Activated B cell treated with CpG ODN at 0.5 μM for 24 hours (primary cell): Measurements from ENCODE around the gene EEIG2. TPM values are rescaled to one million over a fixed set of nuclear protein-coding genes. Genes with fewer than 3 reads are reported as not detected.

ENCODE experiments used
- ATAC-seq: fragments of 200-7000 bp; cut with Tn5 transposase; one replicate; pipeline ENCODE4 v1.10.0; 2021; ENCODE audit warnings: low read depth, mild to moderate bottlenecking, moderate library complexity
- CTCF ChIA-PET: fragments of 350-600 bp; sonication (Branson Sonifier 250); formaldehyde crosslinking; loops from one replicate; lab custom pipeline; 2021; ENCODE audit warnings: antibody characterized with exemption; lab: Charles Lee
- POLR2A ChIA-PET: fragments of 350-600 bp; sonication (Branson Sonifier 250); formaldehyde crosslinking; loops from one replicate; lab custom pipeline; 2021; ENCODE audit warnings: antibody characterized with exemption; lab: Charles Lee
- DNase-seq: peaks from one replicate; pipeline ENCODE4 v3.0.0; 2022
- H3K27ac Mint-ChIP-seq: one replicate; pipeline ENCODE4 v1.8.0; 2020; ENCODE audit warnings: mixed read lengths
- H3K27me3 Mint-ChIP-seq: one replicate; pipeline ENCODE4 v1.8.0; 2021; ENCODE audit warnings: mixed read lengths
- H3K36me3 Mint-ChIP-seq: one replicate; pipeline ENCODE4 v1.8.0; 2021; ENCODE audit warnings: low read depth, mixed read lengths
- H3K4me1 Mint-ChIP-seq: one replicate; pipeline ENCODE4 v1.8.0; 2021; ENCODE audit warnings: mixed read lengths
- H3K4me3 Mint-ChIP-seq: one replicate; pipeline ENCODE4 v1.8.0; 2020; ENCODE audit warnings: mild to moderate bottlenecking, mixed read lengths
- H3K9me3 Mint-ChIP-seq: one replicate; pipeline ENCODE4 v1.8.0; 2020; ENCODE audit warnings: mixed read lengths
- intact Hi-C: fragments of 100-400 bp; cut with micrococcal nuclease; formaldehyde crosslinking; loops from one replicate; pipeline ENCODE4 v1.15.1; 2024
- total RNA-seq: library from RNA; stranded (reverse); gene quantifications from 2 replicates; pipeline ENCODE4 v1.2.3, GENCODE V29; 2022
- TF ChIP-seq, protein P1 (sequence below): fragments of 200-600 bp; IDR thresholded peaks from one replicate; pipeline ENCODE4 v1.8.0; 2022; ENCODE audit warnings: antibody characterized with exemption, mild to moderate bottlenecking

The EEIG2 gene
- total RNA-seq, 1 donor from 2014 or later = 7.0 TPM

- no peaks in the 10 kb centered on the region for H3K9me3 Mint-ChIP-seq
- no peak overlapping the region for H3K4me3 Mint-ChIP-seq
- no peak overlapping the region for H3K27ac Mint-ChIP-seq
- ATAC-seq (no peak), DNase-seq (no peak)
- H3K36me3 Mint-ChIP-seq = peaks cover 6% of the 10 kb centered on the region
- intact Hi-C loops = loop anchor here (2.0 kb wide), 1 partner anchor 18 kb away; no protein-coding TSS in a partner anchor
- TF ChIP-seq, protein P1, sequence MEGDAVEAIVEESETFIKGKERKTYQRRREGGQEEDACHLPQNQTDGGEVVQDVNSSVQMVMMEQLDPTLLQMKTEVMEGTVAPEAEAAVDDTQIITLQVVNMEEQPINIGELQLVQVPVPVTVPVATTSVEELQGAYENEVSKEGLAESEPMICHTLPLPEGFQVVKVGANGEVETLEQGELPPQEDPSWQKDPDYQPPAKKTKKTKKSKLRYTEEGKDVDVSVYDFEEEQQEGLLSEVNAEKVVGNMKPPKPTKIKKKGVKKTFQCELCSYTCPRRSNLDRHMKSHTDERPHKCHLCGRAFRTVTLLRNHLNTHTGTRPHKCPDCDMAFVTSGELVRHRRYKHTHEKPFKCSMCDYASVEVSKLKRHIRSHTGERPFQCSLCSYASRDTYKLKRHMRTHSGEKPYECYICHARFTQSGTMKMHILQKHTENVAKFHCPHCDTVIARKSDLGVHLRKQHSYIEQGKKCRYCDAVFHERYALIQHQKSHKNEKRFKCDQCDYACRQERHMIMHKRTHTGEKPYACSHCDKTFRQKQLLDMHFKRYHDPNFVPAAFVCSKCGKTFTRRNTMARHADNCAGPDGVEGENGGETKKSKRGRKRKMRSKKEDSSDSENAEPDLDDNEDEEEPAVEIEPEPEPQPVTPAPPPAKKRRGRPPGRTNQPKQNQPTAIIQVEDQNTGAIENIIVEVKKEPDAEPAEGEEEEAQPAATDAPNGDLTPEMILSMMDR = no peak
- H3K27me3 Mint-ChIP-seq = no peaks in the 10 kb centered on the region
- no peaks in the 10 kb centered on the region for H3K4me1 Mint-ChIP-seq
- ChIA-PET POLR2A (no interaction called here), CTCF (interaction anchor here (0.7 to 2.9 kb wide), 5 partner anchors 10 to 294 kb away, joined by 4 to 20 read pairs (median 4); partner anchors contain the start of gene EEIG2)
Measured at GRCh38 chr1:108570998-108571401, 11.1 kb downstream of the EEIG2 start.

GRCh38 chr1:108572182-108572581 is 12.3 kb downstream of the EEIG2 start:
- intact Hi-C loops = no loop called here
- CTCF ChIA-PET = no interaction called here
- no peak overlapping the region for H3K4me3 Mint-ChIP-seq
- POLR2A ChIA-PET = no interaction called here
- no peaks in the 10 kb centered on the region for H3K9me3 Mint-ChIP-seq
- DNase-seq (no peak), ATAC-seq (no peak)
- peaks cover 6% of the 10 kb centered on the region for H3K36me3 Mint-ChIP-seq
- no peaks in the 10 kb centered on the region for H3K27me3 Mint-ChIP-seq
- TF ChIP-seq, protein P1 = no peak
- H3K4me1 Mint-ChIP-seq = no peaks in the 10 kb centered on the region
- no peak overlapping the region for H3K27ac Mint-ChIP-seq

- TF ChIP-seq, protein P1 = no peak
- H3K27ac Mint-ChIP-seq = no peak overlapping the region
- H3K27me3 Mint-ChIP-seq = no peaks in the 10 kb centered on the region
- H3K9me3 Mint-ChIP-seq = no peaks in the 10 kb centered on the region
- no peak overlapping the region for H3K4me3 Mint-ChIP-seq
- no peaks in the 10 kb centered on the region for H3K4me1 Mint-ChIP-seq
- ChIA-PET POLR2A (no interaction called here), CTCF (no interaction called here)
- DNase-seq = no peak
- ATAC-seq = no peak
- intact Hi-C loops = no loop called here
- H3K36me3 Mint-ChIP-seq = peaks cover 6% of the 10 kb centered on the region
Measured at GRCh38 chr1:108573183-108573582, 13.3 kb downstream of the EEIG2 start.

DNA sequence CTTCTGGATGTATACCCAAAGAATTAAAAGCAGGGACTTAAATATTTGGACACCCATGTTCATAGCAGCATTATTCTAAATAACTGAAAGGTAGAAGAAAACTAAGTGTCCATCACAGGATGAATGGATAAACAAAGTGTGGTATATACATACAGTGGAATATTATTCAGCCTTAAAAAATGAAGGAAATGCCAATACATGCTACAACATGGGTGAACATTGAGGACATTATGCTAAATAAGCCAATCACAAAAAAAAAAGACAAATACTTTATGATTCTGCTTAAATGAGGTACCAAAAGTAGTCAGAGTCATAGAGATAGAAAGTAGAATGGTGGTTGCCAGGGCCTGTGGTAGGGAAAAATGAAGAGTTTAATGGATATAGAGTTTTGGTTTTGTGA is 14.1 kb downstream of the EEIG2 start:
- ChIA-PET CTCF (no interaction called here), POLR2A (no interaction called here)
- Mint-ChIP-seq H3K27me3 (no peaks in the 10 kb centered on the region), H3K9me3 (no peaks in the 10 kb centered on the region), H3K36me3 (peaks cover 8% of the 10 kb centered on the region), H3K27ac (no peak overlapping the region), H3K4me3 (no peak overlapping the region), H3K4me1 (no peaks in the 10 kb centered on the region)
- ATAC-seq (no peak), DNase-seq (no peak)
- intact Hi-C loops = no loop called here
- TF ChIP-seq, protein P1 = no peak

DNA sequence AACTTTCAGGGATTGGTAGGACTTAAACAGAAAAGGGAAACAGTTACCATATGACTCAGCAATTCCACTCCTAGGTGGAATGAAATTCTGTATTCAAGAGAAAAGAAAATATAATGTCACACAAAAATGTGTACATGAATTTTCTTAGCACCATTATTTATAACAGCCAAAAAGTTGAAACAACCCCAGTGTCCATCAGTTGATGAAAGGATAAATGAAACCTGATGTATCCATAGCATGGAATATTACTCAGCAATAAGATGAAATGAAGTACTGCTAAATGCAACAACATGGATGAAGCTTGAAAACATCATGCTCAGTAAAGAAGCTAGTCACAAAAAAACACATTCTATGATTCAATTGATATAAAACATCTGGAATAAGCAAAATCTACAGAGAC is 15.5 kb downstream of the EEIG2 start:
- ChIA-PET POLR2A (interaction anchor here (0.6 kb wide), 1 partner anchor 86 kb away, joined by 3 read pairs; the partner anchor contains the start of gene HENMT1), CTCF (no interaction called here)
- H3K4me3 Mint-ChIP-seq = no peak overlapping the region
- TF ChIP-seq, protein P1 = no peak
- intact Hi-C loops = no loop called here
- no peaks in the 10 kb centered on the region for H3K27me3 Mint-ChIP-seq
- H3K9me3 Mint-ChIP-seq = peaks cover 4% of the 10 kb centered on the region
- no peaks in the 10 kb centered on the region for H3K4me1 Mint-ChIP-seq
- no peak overlapping the region for H3K27ac Mint-ChIP-seq
- DNase-seq = no peak
- no peak for ATAC-seq
- H3K36me3 Mint-ChIP-seq = peaks cover 12% of the 10 kb centered on the region
